Gastrocnemius medialis (tissue), 4 donors: Measurements from ENCODE around the gene PTGFRN.

Source experiments
- CTCF ChIP-seq, 5 experiments: fragments of 450-650 bp in 3 of 5; fragments of 200-600 bp in 2 of 5; sonication (generic) in 2 of 5; IDR thresholded peaks in 4 of 5; conservative IDR thresholded peaks in 1 of 5; 1 replicate in 4 of 5; 2 replicates in 1 of 5; pipeline ENCODE4 v1.5.1; 2016 to 2019; ENCODE audit warnings: antibody characterized with exemption in 5 of 5, mild to moderate bottlenecking in 3 of 5, moderate library complexity in 3 of 5
- POLR2A ChIP-seq, 2 donors: fragments of 450-650 bp; IDR thresholded peaks; one replicate each; pipeline ENCODE4 v1.6.1; 2017; ENCODE audit warnings: antibody characterized with exemption in 2 of 2, mild to moderate bottlenecking in 2 of 2, moderate library complexity in 2 of 2

GRCh38 chr1:116947092-116947860, 37.6 kb downstream of the PTGFRN start:
- TF ChIP-seq CTCF (IDR thresholded peaks at IDR 0.05 in 4 of 5, conservative IDR thresholded peaks at IDR 0.05 in 1 of 5) (no peak), POLR2A (IDR thresholded peaks at IDR 0.05) (no peak)
